ENCODE measurements around the gene ZNF575.
A peak's percentile ranks its signal among the peaks of the same experiment; 100 is the strongest.

Gene ZNF575

DNA sequence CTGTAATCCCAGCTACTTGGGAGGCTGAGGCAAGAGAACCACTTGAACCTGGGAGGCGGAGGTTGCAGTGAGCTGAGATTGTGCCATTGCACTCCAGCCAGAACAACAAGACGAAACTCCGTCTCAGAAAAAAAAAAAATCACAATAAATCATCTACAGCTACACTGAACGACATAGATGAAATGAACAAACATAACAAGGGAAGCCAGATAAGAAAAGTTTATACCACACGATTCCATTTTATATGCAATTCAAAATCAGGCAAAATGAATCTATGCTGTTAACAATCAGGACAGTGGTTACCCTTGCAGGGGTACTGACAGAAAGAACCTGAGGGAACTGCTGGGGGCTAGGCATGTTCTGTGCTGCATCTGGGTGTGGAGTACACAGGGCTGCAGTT, 36.7 kb downstream of the ZNF575 start:
- no peak for DNase-seq (ENCODE audit: low read depth in 2 of 2, low spot score in 1 of 2)

- DNase-seq (ENCODE audit: low read depth in 2 of 2, low spot score in 1 of 2): no peak
These were observed 37.3 kb downstream of the ZNF575 start for GRCh38 chr19:43570174-43570791.

DNA sequence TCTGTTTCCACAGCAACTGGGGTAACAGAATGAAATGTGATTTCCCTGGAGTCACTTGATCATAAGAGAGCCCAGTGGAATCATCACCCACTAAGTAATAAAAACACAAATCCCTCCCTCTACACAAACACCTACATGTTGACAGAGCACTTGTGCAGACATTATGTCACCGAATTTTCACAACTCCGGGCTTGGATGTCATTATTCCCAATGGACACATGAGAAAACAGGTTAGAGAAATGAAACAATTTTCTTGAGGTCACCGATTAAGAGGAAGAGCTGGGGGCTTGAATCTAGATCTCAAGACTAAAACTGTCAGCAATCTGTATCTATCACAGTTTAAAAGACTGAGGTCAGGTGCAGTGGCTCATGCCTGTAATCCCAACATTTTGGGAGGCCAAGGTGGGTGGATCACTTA, 39.2 kb downstream of the ZNF575 start:
- DNase-seq (ENCODE audit: low read depth in 2 of 2, low spot score in 1 of 2): no peak

DNA sequence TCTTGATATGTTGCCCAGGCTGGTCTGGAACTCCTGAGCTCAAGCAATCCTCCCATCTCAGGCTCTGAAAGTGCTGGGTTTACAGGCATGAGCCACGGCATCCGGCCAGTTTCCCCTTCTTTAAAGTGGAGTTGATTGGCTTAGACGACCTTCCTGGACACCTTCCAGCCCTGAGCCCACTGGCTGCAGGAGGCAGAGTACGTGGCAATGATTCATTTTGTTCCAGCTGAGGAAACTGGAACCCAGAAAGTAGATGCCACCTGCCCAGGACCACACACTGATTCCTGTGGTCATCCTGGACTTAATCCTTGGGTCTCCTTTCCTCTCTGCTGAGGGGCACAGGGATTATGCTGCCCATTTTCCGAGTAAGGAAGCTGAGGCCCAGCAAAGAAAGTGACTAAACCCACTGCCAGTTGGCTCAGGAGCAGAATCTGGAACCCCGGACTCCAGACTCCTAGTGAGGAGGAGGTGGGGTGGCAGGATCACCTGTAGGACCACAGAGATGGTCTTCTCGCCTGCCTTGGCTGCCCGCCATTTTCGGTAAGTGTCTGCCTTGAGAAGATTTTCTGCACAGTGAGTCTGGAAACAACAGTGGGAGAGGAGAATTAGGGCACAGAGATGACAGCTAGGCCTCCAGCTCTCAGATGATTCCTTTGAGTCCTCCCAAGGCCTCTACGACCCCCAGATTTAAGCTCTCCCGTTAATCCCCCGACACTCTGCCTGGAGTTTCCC, 41.6 kb downstream of the ZNF575 start:
- no peak for DNase-seq (ENCODE audit: low read depth in 2 of 2, low spot score in 1 of 2)

- DNase-seq (ENCODE audit: low read depth in 2 of 2, low spot score in 1 of 2): peak; percentile 87 to 93
These were observed 42.4 kb downstream of the ZNF575 start, which contains the start of the genes PINLYP and XRCC1 for GRCh38 chr19:43575156-43575950. Gene PINLYP (plus strand): TSS chr19:43575801. CDS start chr19:43577192, 1,391 bp downstream. Gene XRCC1 (minus strand): TSS chr19:43575527. CDS start chr19:43575458, 69 bp downstream.

GRCh38 chr19:43575955-43576878, 43.2 kb downstream of the ZNF575 start:
- DNase-seq (ENCODE audit: low read depth in 2 of 2, low spot score in 1 of 2): no peak

GRCh38 chr19:43578787-43579186, 45.8 kb downstream of the ZNF575 start:
- DNase-seq (ENCODE audit: low read depth in 2 of 2, low spot score in 1 of 2): no peak

- no peak for DNase-seq (ENCODE audit: low read depth in 2 of 2, low spot score in 1 of 2)
These were observed 48.5 kb downstream of the ZNF575 start for GRCh38 chr19:43581467-43581866.

GRCh38 chr19:43582495-43582894, 49.5 kb downstream of the ZNF575 start:
- no peak for DNase-seq (ENCODE audit: low read depth in 2 of 2, low spot score in 1 of 2)

DNA sequence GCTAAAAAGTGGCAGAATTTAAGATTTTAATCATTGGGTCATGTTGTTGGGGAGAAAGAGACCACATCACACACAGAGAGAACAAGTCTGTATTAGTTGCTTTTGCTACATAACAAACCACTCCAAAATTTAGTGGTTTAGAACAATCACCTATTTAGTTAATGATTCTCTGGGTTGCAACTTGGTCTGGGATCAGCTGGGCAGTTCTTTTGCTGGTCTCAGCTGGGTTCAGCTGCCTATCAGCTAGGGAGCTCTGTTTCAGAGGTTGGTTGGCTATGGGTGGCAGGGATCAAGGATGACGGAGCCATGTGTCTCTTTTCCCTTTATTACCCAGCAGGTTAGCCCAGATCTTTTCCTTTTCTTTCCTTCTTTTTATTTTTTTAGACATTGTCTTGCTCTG, 51.5 kb downstream of the ZNF575 start:
- DNase-seq (ENCODE audit: low read depth in 2 of 2, low spot score in 1 of 2): no peak
